HEK293 (cell line): ENCODE data around the gene SNAPC2.
A peak's percentile ranks its signal among the peaks of the same experiment; 100 is the strongest.

Experiments
- CTCF ChIA-PET: fragments of 350-600 bp; formaldehyde crosslinking; extraction: SDS; loops from one replicate; lab custom pipeline; 2021; ENCODE audit warnings: antibody characterized with exemption; lab: Yijun Ruan, JAX
- POLR2A ChIA-PET: fragments of 300-600 bp; formaldehyde crosslinking; extraction: SDS; loops from one replicate; lab custom pipeline; 2020; ENCODE audit warnings: antibody characterized with exemption, inconsistent platforms; lab: Yijun Ruan, JAX
- H3K27ac ChIP-seq: fragments of 200-500 bp; sonication (Bioruptor generic); 2 replicates; pipeline ENCODE4 v1.5.1; 2014; ENCODE audit warnings: low read depth, low read length, control low read depth, inconsistent platforms; ENCODE audit errors: extremely low read depth
- H3K36me3 ChIP-seq, 2 experiments: fragments of 200-500 bp in 1 of 2; sonication (Bioruptor generic) in 1 of 2; 1 replicate in 1 of 2; 2 replicates in 1 of 2; pipeline ENCODE4 v1.5.1; 2014 to 2017; ENCODE audit warnings: inconsistent platforms in 2 of 2, low read length in 2 of 2; ENCODE audit not compliant: control insufficient read depth in 2 of 2, insufficient read depth in 1 of 2
- H3K4me1 ChIP-seq: fragments of 200-500 bp; sonication (Bioruptor generic); 2 replicates; pipeline ENCODE4 v1.5.1; 2014; ENCODE audit warnings: mild to moderate bottlenecking, low read length, inconsistent platforms; ENCODE audit not compliant: control insufficient read depth, insufficient read depth
- H3K4me3 ChIP-seq: 2 replicates; pipeline ENCODE4 v1.5.1; 2011; ENCODE audit warnings: low read depth, mild to moderate bottlenecking, control low read depth, low read length, moderate library complexity
- H3K9me3 ChIP-seq: fragments of 200-500 bp; sonication (Bioruptor generic); 2 replicates; pipeline ENCODE4 v1.5.1; 2014; ENCODE audit warnings: low read depth, low read length, inconsistent platforms; ENCODE audit not compliant: control insufficient read depth, insufficient read depth
- AEBP2 ChIP-seq: fragments of 450-650 bp; formaldehyde crosslinking; IDR thresholded peaks from 2 replicates; pipeline ENCODE4 v1.5.1; 2016; ENCODE audit warnings: missing biosample characterization, missing genetic modification characterization, borderline replicate concordance
- CTCF ChIP-seq: fragments of 450-650 bp; formaldehyde crosslinking; IDR thresholded peaks from 2 replicates; pipeline ENCODE4 v1.5.1; 2016; ENCODE audit warnings: missing biosample characterization, missing genetic modification characterization
- EGR2 ChIP-seq: fragments of 450-650 bp; formaldehyde crosslinking; IDR thresholded peaks from 2 replicates; pipeline ENCODE4 v1.5.1; 2016; ENCODE audit warnings: low read depth, missing biosample characterization, missing genetic modification characterization
- GLIS2 ChIP-seq: fragments of 450-650 bp; formaldehyde crosslinking; IDR thresholded peaks from 2 replicates; pipeline ENCODE4 v1.5.1; 2016; ENCODE audit warnings: missing biosample characterization, missing genetic modification characterization
- KLF1 ChIP-seq: fragments of 450-650 bp; formaldehyde crosslinking; IDR thresholded peaks from 2 replicates; pipeline ENCODE4 v1.5.1; 2016; ENCODE audit warnings: missing biosample characterization, missing genetic modification characterization
- KLF16 ChIP-seq: fragments of 450-650 bp; formaldehyde crosslinking; IDR thresholded peaks from 2 replicates; pipeline ENCODE4 v1.5.1; 2017; ENCODE audit warnings: missing biosample characterization, missing genetic modification characterization
- KLF8 ChIP-seq: fragments of 450-650 bp; formaldehyde crosslinking; IDR thresholded peaks from 2 replicates; pipeline ENCODE4 v1.5.1; 2016; ENCODE audit warnings: missing biosample characterization, missing genetic modification characterization
- KLF9 ChIP-seq: fragments of 450-650 bp; formaldehyde crosslinking; IDR thresholded peaks from 2 replicates; pipeline ENCODE4 v1.5.1; 2016; ENCODE audit warnings: missing biosample characterization, missing genetic modification characterization, low read depth
- OSR2 ChIP-seq: fragments of 450-650 bp; formaldehyde crosslinking; IDR thresholded peaks from 2 replicates; pipeline ENCODE4 v1.5.1; 2016; ENCODE audit warnings: missing biosample characterization, missing genetic modification characterization
- PRDM4 ChIP-seq: fragments of 450-650 bp; formaldehyde crosslinking; IDR thresholded peaks from 2 replicates; pipeline ENCODE4 v1.5.1; 2017; ENCODE audit warnings: missing biosample characterization, missing genetic modification characterization
- SP3 ChIP-seq: fragments of 450-650 bp; formaldehyde crosslinking; IDR thresholded peaks from 2 replicates; pipeline ENCODE4 v1.5.1; 2016; ENCODE audit warnings: missing biosample characterization, missing genetic modification characterization
- SP7 ChIP-seq: fragments of 450-650 bp; formaldehyde crosslinking; IDR thresholded peaks from 2 replicates; pipeline ENCODE4 v1.5.1; 2016; ENCODE audit warnings: missing biosample characterization, missing genetic modification characterization
- ZBTB10 ChIP-seq: fragments of 450-650 bp; formaldehyde crosslinking; IDR thresholded peaks from 2 replicates; pipeline ENCODE4 v1.5.1; 2016; ENCODE audit warnings: missing biosample characterization, missing genetic modification characterization
- ZBTB17 ChIP-seq: fragments of 450-650 bp; formaldehyde crosslinking; IDR thresholded peaks from 2 replicates; pipeline ENCODE4 v1.5.1; 2016; ENCODE audit warnings: missing biosample characterization, missing genetic modification characterization
- ZBTB26 ChIP-seq: fragments of 450-650 bp; formaldehyde crosslinking; optimal IDR thresholded peaks from 2 replicates; pipeline ENCODE3; 2016; ENCODE audit warnings: missing biosample characterization, mild to moderate bottlenecking, missing genetic modification characterization
- ZBTB7A ChIP-seq: fragments of 450-650 bp; formaldehyde crosslinking; IDR thresholded peaks from 2 replicates; pipeline ENCODE4 v1.5.1; 2016; ENCODE audit warnings: low read depth, missing biosample characterization, missing genetic modification characterization
- ZBTB8A ChIP-seq: fragments of 450-650 bp; formaldehyde crosslinking; IDR thresholded peaks from 2 replicates; pipeline ENCODE4 v1.5.1; 2016; ENCODE audit warnings: missing biosample characterization, missing genetic modification characterization
- ZEB2 ChIP-seq: fragments of 450-650 bp; formaldehyde crosslinking; IDR thresholded peaks from 2 replicates; pipeline ENCODE4 v1.5.1; 2016; ENCODE audit warnings: missing biosample characterization, missing genetic modification characterization
- ZFHX2 ChIP-seq: fragments of 450-650 bp; formaldehyde crosslinking; conservative IDR thresholded peaks from 2 replicates; pipeline ENCODE4 v1.5.1; 2016; ENCODE audit warnings: missing biosample characterization, missing genetic modification characterization
- ZNF155 ChIP-seq: fragments of 450-650 bp; formaldehyde crosslinking; IDR thresholded peaks from 2 replicates; pipeline ENCODE4 v1.5.1; 2016; ENCODE audit warnings: missing biosample characterization, missing genetic modification characterization
- ZNF473 ChIP-seq: fragments of 450-650 bp; formaldehyde crosslinking; IDR thresholded peaks from 2 replicates; pipeline ENCODE4 v1.5.1; 2017; ENCODE audit warnings: missing biosample characterization, missing genetic modification characterization
- ZNF830 ChIP-seq: fragments of 450-650 bp; IDR thresholded peaks from 2 replicates; pipeline ENCODE4 v1.5.0; 2018; ENCODE audit warnings: missing biosample characterization, missing genetic modification characterization, low read depth, mild to moderate bottlenecking, moderate library complexity
- ZNF837 ChIP-seq: fragments of 450-650 bp; formaldehyde crosslinking; IDR thresholded peaks from 2 replicates; pipeline ENCODE4 v1.5.1; 2016; ENCODE audit warnings: missing biosample characterization, missing genetic modification characterization

The SNAPC2 gene

GRCh38 chr19:7925171-7925851 lies 5.2 kb downstream of the SNAPC2 start (continued):
- TF ChIP-seq PRDM4 (tag by site-specific recombination) (no peak), AEBP2 (tag by site-specific recombination) (no peak), ZNF155 (tag by site-specific recombination) (no peak), ZNF830 (tag by site-specific recombination) (no peak), ZBTB26 (peak; percentile 90), ZBTB7A (tag by site-specific recombination) (0 out of 2 replicates have a peak, but pooled peaks have one; percentile 31), ZEB2 (tag by site-specific recombination) (0 out of 2 replicates have a peak, but pooled peaks have one; percentile 26), ZFHX2 (tag by site-specific recombination) (peak; percentile 90), ZBTB17 (tag by site-specific recombination) (peak; percentile 48; the same call in 1 of the 2 replicates), KLF9 (tag by site-specific recombination) (peak; percentile 22; the same call in 1 of the 2 replicates), EGR2 (0 out of 2 replicates have a peak, but pooled peaks have one; percentile 9), ZNF837 (tag by site-specific recombination) (no peak), CTCF (tag by site-specific recombination) (peak; percentile 95)

GRCh38 chr19:7926021-7926726 lies 6.0 kb downstream of the SNAPC2 start, which contains the start of gene CTXN1:
TSS of gene CTXN1 (minus strand) at chr19:7926135. CDS start at chr19:7925538, 597 bp downstream.
- Histone ChIP-seq H3K4me3 (peak within 1 kb of the TSS; percentile 33), H3K27ac (peak within 1 kb of the TSS; percentile 48; the same call in 1 of the 2 replicates), H3K9me3 (no peaks in the 10 kb centered on the region), H3K36me3 (peaks cover 6 to 36% of the 10 kb centered on the region in 2 experiments; a peak in 2 of 3 replicates), H3K4me1 (peaks cover 17% of the 10 kb centered on the region)
- CTCF ChIA-PET: interaction anchor here (0.5 to 2.2 kb wide), 7 partner anchors 9 to 1546 kb away, joined by 3 to 11 read pairs (median 4); partner anchors contain the start of gene TIMM44
- POLR2A ChIA-PET: interaction anchor here (0.6 to 1.6 kb wide), 4 partner anchors 8 to 321 kb away, joined by 3 to 5 read pairs (median 4); partner anchors contain the start of gene TIMM44
- TF ChIP-seq KLF16 (tag by site-specific recombination): peak; percentile 55; the same call in 1 of the 2 replicates
- TF ChIP-seq GLIS2: peak; percentile 44; the same call in 1 of the 2 replicates
- peak; percentile 49; the same call in 1 of the 2 replicates for TF ChIP-seq KLF8 (tag by site-specific recombination)
- peak; percentile 26; the same call in 1 of the 2 replicates for TF ChIP-seq SP7
- peak; percentile 27; the same call in 1 of the 2 replicates for TF ChIP-seq KLF1 (tag by site-specific recombination)
- peak; percentile 26; the same call in 1 of the 2 replicates for TF ChIP-seq ZBTB8A (tag by site-specific recombination)
- no peak for TF ChIP-seq OSR2 (tag by site-specific recombination)
- 0 out of 2 replicates have a peak, but pooled peaks have one; percentile 53 for TF ChIP-seq KLF9 (tag by site-specific recombination)
- TF ChIP-seq SP3 (tag by site-specific recombination): peak; percentile 49; the same call in 1 of the 2 replicates
- peak; percentile 29 for TF ChIP-seq ZBTB26
- TF ChIP-seq ZNF473 (tag by site-specific recombination): no peak
- peak; percentile 62; the same call in 1 of the 2 replicates for TF ChIP-seq ZBTB10 (tag by site-specific recombination)
